NOMO-1 treated with DMSO at 0.1 percent for 48 hours (cell line): Measurements from ENCODE around the gene ASIC2.

Source experiments
- DNase-seq: peaks from one replicate; lab custom pipeline; 2025; ENCODE audit not compliant: unreplicated experiment; lab: John Stamatoyannopoulos, UW

The ASIC2 gene

GRCh38 chr17:33288954-33289353 lies 4.1 kb downstream of the ASIC2 start:
- no peak for DNase-seq

GRCh38 chr17:33287096-33287725 lies 5.9 kb downstream of the ASIC2 start:
- no peak for DNase-seq

- DNase-seq, result no peak
These were observed 7.7 kb downstream of the ASIC2 start for GRCh38 chr17:33285413-33285812.

GRCh38 chr17:33284022-33284421 lies 9.1 kb downstream of the ASIC2 start:
- DNase-seq, result peak; percentile 76

DNA sequence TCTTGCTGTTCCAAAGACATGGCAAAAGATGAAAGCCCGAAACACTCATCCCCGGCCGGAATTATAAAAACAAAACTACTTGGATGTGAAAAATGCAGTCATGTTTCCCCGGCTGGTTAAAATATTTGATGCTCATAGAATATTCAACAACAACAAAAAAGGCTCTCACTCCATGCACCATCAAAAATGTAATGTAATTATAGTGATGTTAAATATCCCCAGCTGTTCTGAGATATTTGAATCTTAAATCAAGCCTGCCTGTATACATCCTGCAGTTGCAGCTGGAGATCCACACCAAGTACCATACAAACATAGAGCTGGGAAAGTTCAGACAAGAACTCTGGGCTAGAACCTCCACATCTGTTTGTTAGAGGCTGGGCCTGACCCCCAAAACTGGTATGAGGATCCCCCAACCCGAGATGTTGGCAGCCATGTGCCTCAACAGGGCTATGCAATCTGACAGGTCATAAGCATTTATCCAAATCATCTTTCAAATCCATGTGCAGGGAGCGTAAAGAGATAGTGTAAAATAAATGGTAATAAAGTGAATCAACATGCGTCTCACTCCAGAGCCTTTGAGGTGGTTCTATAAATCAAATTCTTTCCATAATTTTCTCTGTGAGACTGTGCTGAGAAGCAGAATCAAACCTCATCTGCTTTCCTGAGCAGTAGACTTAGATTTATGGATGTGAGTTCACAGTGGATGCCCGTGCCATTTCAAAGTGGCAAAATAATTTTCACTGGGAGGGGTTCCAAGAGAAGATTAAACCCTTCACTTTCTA lies 12.7 kb downstream of the ASIC2 start:
- DNase-seq, result no peak

- DNase-seq, result no peak
These were observed 15.5 kb downstream of the ASIC2 start for GRCh38 chr17:33277436-33278100.

GRCh38 chr17:33273743-33274410 lies 19.2 kb downstream of the ASIC2 start:
- no peak for DNase-seq

- no peak for DNase-seq
These were observed 19.8 kb downstream of the ASIC2 start for GRCh38 chr17:33273271-33273670.

GRCh38 chr17:33272438-33272837 lies 20.7 kb downstream of the ASIC2 start:
- no peak for DNase-seq

DNA sequence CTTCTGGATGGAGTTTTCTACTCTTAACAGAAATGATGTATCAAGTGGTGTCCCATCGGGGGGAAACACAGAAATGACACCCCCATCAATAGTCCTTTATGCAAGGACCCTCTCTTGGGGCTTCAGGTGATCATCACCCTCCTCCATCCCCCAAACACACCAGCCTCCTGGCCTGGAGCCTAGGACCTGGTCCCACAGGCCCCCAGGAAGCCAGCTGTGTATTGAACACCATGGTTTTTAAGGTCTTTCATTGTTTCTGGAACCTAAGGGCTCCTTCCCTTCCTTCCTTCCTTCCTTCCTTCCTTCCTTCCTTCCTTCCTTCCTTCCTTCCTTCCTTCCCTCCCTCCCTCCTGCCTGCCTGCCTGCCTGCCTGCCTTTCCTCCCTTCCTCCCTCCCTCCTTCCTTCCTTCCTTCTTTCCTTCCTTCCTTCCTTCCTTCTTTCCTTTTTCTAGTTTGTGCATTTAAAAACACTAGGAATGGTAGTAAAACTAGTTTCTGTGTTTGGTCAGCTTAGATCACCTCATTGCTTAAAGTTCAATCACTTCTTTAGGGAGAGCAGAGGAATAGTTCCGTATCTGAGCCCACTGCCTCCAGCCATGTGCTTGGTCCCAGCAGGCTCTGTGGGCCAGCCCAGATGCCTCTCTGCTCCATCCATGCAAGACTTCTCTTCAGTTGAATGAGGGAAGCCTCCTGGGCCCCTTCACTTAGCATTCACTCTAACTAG lies 23.6 kb downstream of the ASIC2 start:
- DNase-seq, result no peak

GRCh38 chr17:33267851-33268548 lies 25.1 kb downstream of the ASIC2 start:
- no peak for DNase-seq

DNA sequence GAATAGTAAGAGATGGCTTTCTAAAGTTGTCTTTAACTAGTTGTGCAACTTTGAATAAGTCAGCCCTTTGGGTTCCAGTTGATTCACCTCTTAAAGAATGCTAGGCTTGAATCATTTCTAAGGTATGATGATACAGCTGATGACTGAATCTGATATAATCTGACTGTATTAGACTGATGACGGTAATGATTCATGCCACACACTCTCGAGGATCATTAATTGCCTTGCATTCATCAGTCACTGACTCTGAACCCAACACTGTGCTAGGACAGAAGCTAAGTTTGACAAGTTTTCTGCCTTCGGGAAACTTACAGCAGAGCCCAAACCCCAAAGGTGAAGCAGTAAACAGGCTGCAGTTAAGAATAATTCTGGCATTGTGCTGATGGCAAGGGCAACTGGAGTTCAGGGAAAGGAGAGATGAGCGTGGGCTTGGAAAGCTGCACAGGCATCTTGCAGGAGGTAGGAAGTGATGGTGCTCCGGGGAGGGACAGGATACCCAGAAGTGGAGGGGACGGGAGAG lies 25.8 kb downstream of the ASIC2 start:
- no peak for DNase-seq

- no peak for DNase-seq
These were observed 26.5 kb downstream of the ASIC2 start for GRCh38 chr17:33266611-33267010.

- no peak for DNase-seq
These were observed 27.0 kb downstream of the ASIC2 start for GRCh38 chr17:33266116-33266515.

- DNase-seq, result peak; percentile 74
These were observed 29.7 kb downstream of the ASIC2 start for GRCh38 chr17:33263396-33263795.

GRCh38 chr17:33262266-33263123 lies 30.6 kb downstream of the ASIC2 start:
- no peak for DNase-seq

- no peak for DNase-seq
These were observed 31.3 kb downstream of the ASIC2 start for GRCh38 chr17:33261820-33262219.

GRCh38 chr17:33260638-33261037 lies 32.5 kb downstream of the ASIC2 start:
- no peak for DNase-seq

DNA sequence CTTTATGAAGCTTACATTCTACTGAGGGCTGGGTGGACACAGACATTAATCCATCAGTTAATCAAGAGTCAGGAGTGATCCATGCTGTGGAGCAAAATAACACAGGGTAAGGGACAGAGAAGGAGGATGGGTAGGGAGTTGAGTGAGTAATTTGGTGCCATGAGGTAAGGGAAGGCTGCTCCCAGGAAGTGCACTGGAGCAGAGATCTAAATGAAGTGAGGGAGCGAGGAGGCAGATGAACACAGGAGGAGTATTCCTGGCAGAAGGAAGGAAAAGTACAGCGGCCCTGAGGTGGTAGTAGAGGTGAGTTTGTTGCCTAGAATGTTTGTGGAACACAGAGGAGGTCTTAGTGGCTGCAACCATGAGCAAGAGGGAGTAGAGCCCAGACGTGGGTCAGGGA lies 34.8 kb downstream of the ASIC2 start:
- no peak for DNase-seq
